Measurements from ENCODE around the gene FOXK2.

The FOXK2 gene

GRCh38 chr17:82647593-82648164 lies 128.1 kb downstream of the FOXK2 start:
- DNase-seq: no peak

GRCh38 chr17:82648165-82648668 lies 128.7 kb downstream of the FOXK2 start, which contains the start of gene WDR45B:
Gene WDR45B (minus strand): TSS chr17:82648444. CDS start chr17:82648340, 104 bp downstream.
- DNase-seq: no peak

GRCh38 chr17:82648742-82649331 lies 129.3 kb downstream of the FOXK2 start:
- DNase-seq: no peak

- no peak for DNase-seq
Measured at GRCh38 chr17:82649501-82650261, 130.1 kb downstream of the FOXK2 start.

GRCh38 chr17:82650723-82651122 lies 131.2 kb downstream of the FOXK2 start:
- no peak for DNase-seq

GRCh38 chr17:82653651-82654528 lies 134.4 kb downstream of the FOXK2 start:
- no peak for DNase-seq
